Smooth muscle cell (in vitro differentiated cells): Measurements from ENCODE around the gene FST. TPM values are rescaled to one million over a fixed set of nuclear protein-coding genes. Genes with fewer than 3 reads are reported as not detected.

Experiments used
- DNase-seq: peaks from one replicate; lab custom pipeline; 2025; ENCODE audit not compliant: unreplicated experiment; lab: John Stamatoyannopoulos, UW
- H2AFZ ChIP-seq: fragments of 200-600 bp; sonication (generic); 2 replicates; pipeline ENCODE4 v1.6.0; 2016; ENCODE audit warnings: antibody characterized with exemption, low read depth, mild to moderate bottlenecking
- H3F3A ChIP-seq: fragments of 200-600 bp; sonication (generic); 2 replicates; pipeline ENCODE4 v1.6.0; 2017; ENCODE audit warnings: antibody characterized with exemption, low read depth
- H3K27ac ChIP-seq: fragments of 200-600 bp; sonication (generic); 2 replicates; pipeline ENCODE4 v1.5.1; 2016; ENCODE audit warnings: low read depth, mild to moderate bottlenecking
- H3K27me3 ChIP-seq: fragments of 200-600 bp; sonication (generic); 2 replicates; pipeline ENCODE4 v1.6.1; 2016; ENCODE audit warnings: low read depth, mild to moderate bottlenecking
- H3K36me3 ChIP-seq: fragments of 200-600 bp; sonication (generic); 2 replicates; pipeline ENCODE4 v1.5.1; 2016; ENCODE audit warnings: low read depth
- H3K4me1 ChIP-seq: fragments of 200-600 bp; sonication (generic); 2 replicates; pipeline ENCODE4 v1.5.1; 2016; ENCODE audit warnings: low read depth
- H3K4me2 ChIP-seq: fragments of 200-600 bp; sonication (generic); 2 replicates; pipeline ENCODE4 v1.6.0; 2016; ENCODE audit warnings: mild to moderate bottlenecking
- H3K4me3 ChIP-seq: fragments of 200-600 bp; sonication (generic); 2 replicates; pipeline ENCODE4 v1.5.1; 2016; ENCODE audit warnings: mild to moderate bottlenecking
- H3K79me2 ChIP-seq: fragments of 200-600 bp; sonication (generic); 2 replicates; pipeline ENCODE4 v1.6.0; 2016; ENCODE audit warnings: low read depth, mild to moderate bottlenecking
- H3K9ac ChIP-seq: fragments of 200-600 bp; sonication (generic); 2 replicates; pipeline ENCODE4 v1.6.0; 2016; ENCODE audit warnings: low read depth
- H3K9me3 ChIP-seq: fragments of 200-600 bp; sonication (generic); replicated peaks from 2 replicates; pipeline ENCODE4 v1.5.1; 2016; ENCODE audit warnings: low read depth
- H4K20me1 ChIP-seq: fragments of 200-600 bp; sonication (generic); 2 replicates; pipeline ENCODE4 v1.6.0; 2016; ENCODE audit warnings: low read depth
- CTCF ChIP-seq: fragments of 200-600 bp; sonication (generic); IDR thresholded peaks from 2 replicates; pipeline ENCODE4 v1.5.1; 2017; ENCODE audit warnings: borderline replicate concordance, mild to moderate bottlenecking, antibody characterized with exemption; ENCODE audit not compliant: insufficient read depth, poor library complexity, severe bottlenecking
- WGBS: methylation state at CpG from one replicate; pipeline ENCODE4 v1.1.7; 2016; ENCODE audit warnings: low lambda C conversion rate; 5-methylcytosine and 5-hydroxymethylcytosine counted together
- polyA plus RNA-seq: library from polyadenylated mRNA; unstranded; fragments of >200 nt; fragmentation: Nextera tagmentation; extraction: Ambion mirVana; gene quantifications from 2 replicates; pipeline ENCODE4 v1.2.1, GENCODE V29; 2016
- total RNA-seq: library from RNA; depleted of rRNA; stranded (reverse); fragments of >200 nt; gene quantifications from 2 replicates; pipeline ENCODE4 v1.2.3, GENCODE V29; 2014

The FST gene
- total and polyA plus RNA-seq, 2 experiments from 2014 or later, result 52.6 to 95.5 TPM

DNA sequence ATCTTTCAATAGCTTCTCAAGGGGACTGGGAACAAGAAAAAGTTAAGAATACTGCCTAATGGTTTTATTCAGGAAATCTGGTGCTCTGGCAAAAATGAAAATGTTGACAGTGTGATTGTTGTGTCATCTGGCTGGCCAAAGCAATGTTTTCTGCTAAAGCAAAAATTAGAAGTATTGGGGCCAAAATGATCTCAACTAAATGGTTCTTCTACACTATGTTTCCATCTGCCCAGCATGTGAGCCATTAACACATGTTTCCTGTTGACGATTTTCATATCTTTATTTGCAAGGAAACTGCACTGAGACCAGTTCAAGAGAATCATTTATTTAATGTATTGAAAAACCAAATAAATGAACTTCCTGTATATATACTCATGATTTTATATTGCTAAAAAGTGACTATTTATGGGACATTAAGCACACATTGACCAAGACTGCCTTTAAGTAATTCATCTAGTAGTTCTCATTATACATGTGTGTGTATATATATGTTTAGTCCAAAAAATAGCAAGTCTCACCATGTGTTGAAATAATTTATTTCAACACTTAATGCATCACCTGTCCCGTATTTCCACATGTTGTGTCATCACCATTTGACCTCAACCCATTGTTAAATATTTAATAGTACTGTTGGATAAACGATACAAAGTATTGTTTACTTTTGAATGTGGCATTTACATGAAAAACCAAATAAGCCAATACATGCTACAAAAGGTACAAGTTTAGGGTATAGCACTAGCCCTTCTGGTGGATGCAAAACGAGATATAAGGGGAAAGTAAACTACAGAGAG is 7.5 kb upstream of the FST start:
- no peaks in the 10 kb centered on the region for H3K4me1 ChIP-seq
- no peaks in the 10 kb centered on the region for H3F3A ChIP-seq
- no peak overlapping the region for H3K27ac ChIP-seq
- no peak overlapping the region for H3K9ac ChIP-seq
- no peak overlapping the region for H3K4me3 ChIP-seq
- WGBS, result 85% methylated on average over 4 of the region's 4 CpGs
- H3K79me2 ChIP-seq, result no peaks in the 10 kb centered on the region
- no peak overlapping the region for H3K4me2 ChIP-seq
- H2AFZ ChIP-seq, result no peak overlapping the region
- no peaks in the 10 kb centered on the region for H3K27me3 ChIP-seq
- TF ChIP-seq CTCF, result no peak
- H3K36me3 ChIP-seq, result no peaks in the 10 kb centered on the region
- H3K9me3 ChIP-seq, result no peaks in the 10 kb centered on the region
- no peak for DNase-seq
- no peaks in the 10 kb centered on the region for H4K20me1 ChIP-seq

GRCh38 chr5:53473633-53474032 is 6.8 kb upstream of the FST start:
- Histone ChIP-seq H3K27me3 (no peaks in the 10 kb centered on the region), H4K20me1 (no peaks in the 10 kb centered on the region)

GRCh38 chr5:53475320-53475719 is 5.1 kb upstream of the FST start:
- peaks cover 4% of the 10 kb centered on the region for H3F3A ChIP-seq
- no peak for TF ChIP-seq CTCF
- no peak for DNase-seq

More at GRCh38 chr5:53473633-53474032, 6.8 kb upstream of the FST start:
- no peaks in the 10 kb centered on the region for H3K9me3 ChIP-seq
- H3K36me3 ChIP-seq, result no peaks in the 10 kb centered on the region
- no peak overlapping the region for H2AFZ ChIP-seq
- no peaks in the 10 kb centered on the region for H3K79me2 ChIP-seq
- no peak overlapping the region for H3K27ac ChIP-seq
- no peaks in the 10 kb centered on the region for H3K4me1 ChIP-seq
- no peak for TF ChIP-seq CTCF
- no peak overlapping the region for H3K4me3 ChIP-seq
- no peak overlapping the region for H3K4me2 ChIP-seq
- no peak overlapping the region for H3K9ac ChIP-seq
- H3F3A ChIP-seq, result no peaks in the 10 kb centered on the region
- no peak for DNase-seq

GRCh38 chr5:53476019-53476418 is 4.4 kb upstream of the FST start:
- DNase-seq, result no peak
- Histone ChIP-seq H3K36me3 (no peaks in the 10 kb centered on the region), H3K27me3 (no peaks in the 10 kb centered on the region), H3K4me1 (no peaks in the 10 kb centered on the region), H3K4me2 (no peak overlapping the region), H3F3A (peaks cover 4% of the 10 kb centered on the region), H3K27ac (no peak overlapping the region), H3K9ac (no peak overlapping the region), H2AFZ (no peak overlapping the region), H3K9me3 (no peaks in the 10 kb centered on the region), H3K79me2 (no peaks in the 10 kb centered on the region), H4K20me1 (no peaks in the 10 kb centered on the region), H3K4me3 (no peak overlapping the region)
- WGBS, result 94% methylated on average over 3 of the region's 3 CpGs
- no peak for TF ChIP-seq CTCF

More at GRCh38 chr5:53475320-53475719, 5.1 kb upstream of the FST start:
- no peak overlapping the region for H2AFZ ChIP-seq
- H3K4me3 ChIP-seq, result no peak overlapping the region
- H3K9ac ChIP-seq, result no peak overlapping the region
- no peaks in the 10 kb centered on the region for H3K36me3 ChIP-seq
- no peak overlapping the region for H3K4me2 ChIP-seq
- no peaks in the 10 kb centered on the region for H4K20me1 ChIP-seq
- no peaks in the 10 kb centered on the region for H3K27me3 ChIP-seq
- H3K27ac ChIP-seq, result no peak overlapping the region
- H3K79me2 ChIP-seq, result no peaks in the 10 kb centered on the region
- H3K9me3 ChIP-seq, result no peaks in the 10 kb centered on the region
- WGBS, result 94% methylated on average over 2 of the region's 2 CpGs
- no peaks in the 10 kb centered on the region for H3K4me1 ChIP-seq
